ENCODE data around the gene ZNF91. TPM values are rescaled to one million over a fixed set of nuclear protein-coding genes. Genes with fewer than 3 reads are reported as not detected.
A peak's percentile ranks its signal among the peaks of the same experiment; 100 is the strongest.

ZNF91 gene
- polyA plus RNA-seq, 1 donor from 2014 or later, result 77.8 TPM

DNA sequence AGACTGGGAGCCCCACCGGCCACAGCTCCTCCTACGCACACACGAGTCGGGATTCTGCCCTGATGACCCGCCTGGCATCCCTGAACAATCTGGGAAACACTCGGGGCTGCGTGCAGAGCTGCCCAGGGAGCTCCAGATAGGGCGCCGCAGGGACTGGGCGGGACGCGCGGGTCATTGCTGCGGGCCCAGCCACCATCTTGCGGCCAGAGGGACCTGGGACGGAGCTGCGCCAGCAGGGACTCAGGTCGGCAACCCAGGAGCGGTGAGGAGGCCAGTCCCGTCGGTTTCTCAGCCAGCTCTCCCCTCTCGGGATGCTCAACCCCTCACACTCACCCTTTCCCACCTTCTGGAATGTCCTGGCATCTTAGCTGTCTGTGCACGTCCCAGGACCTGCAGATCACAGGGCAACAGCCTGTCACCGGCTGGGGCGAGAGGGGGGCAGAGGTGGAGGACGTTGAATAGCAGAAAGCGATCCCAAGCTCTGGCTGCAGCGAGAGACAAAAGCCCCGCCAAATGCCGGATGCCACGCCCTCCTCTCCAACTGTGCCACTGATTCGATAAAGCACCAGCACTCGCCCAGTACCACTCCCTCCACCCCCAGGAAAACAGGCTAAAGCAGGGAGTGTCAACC is 20.4 kb upstream of the ZNF91 start:
- TF ChIP-seq POLR2AphosphoS5 (IDR thresholded peaks at IDR 0.05) (no peak), MXI1 (conservative IDR thresholded peaks at IDR 0.05; ENCODE audit: poor library complexity, severe bottlenecking) (peak; percentile 82)
- TF ChIP-seq, protein P1, sequence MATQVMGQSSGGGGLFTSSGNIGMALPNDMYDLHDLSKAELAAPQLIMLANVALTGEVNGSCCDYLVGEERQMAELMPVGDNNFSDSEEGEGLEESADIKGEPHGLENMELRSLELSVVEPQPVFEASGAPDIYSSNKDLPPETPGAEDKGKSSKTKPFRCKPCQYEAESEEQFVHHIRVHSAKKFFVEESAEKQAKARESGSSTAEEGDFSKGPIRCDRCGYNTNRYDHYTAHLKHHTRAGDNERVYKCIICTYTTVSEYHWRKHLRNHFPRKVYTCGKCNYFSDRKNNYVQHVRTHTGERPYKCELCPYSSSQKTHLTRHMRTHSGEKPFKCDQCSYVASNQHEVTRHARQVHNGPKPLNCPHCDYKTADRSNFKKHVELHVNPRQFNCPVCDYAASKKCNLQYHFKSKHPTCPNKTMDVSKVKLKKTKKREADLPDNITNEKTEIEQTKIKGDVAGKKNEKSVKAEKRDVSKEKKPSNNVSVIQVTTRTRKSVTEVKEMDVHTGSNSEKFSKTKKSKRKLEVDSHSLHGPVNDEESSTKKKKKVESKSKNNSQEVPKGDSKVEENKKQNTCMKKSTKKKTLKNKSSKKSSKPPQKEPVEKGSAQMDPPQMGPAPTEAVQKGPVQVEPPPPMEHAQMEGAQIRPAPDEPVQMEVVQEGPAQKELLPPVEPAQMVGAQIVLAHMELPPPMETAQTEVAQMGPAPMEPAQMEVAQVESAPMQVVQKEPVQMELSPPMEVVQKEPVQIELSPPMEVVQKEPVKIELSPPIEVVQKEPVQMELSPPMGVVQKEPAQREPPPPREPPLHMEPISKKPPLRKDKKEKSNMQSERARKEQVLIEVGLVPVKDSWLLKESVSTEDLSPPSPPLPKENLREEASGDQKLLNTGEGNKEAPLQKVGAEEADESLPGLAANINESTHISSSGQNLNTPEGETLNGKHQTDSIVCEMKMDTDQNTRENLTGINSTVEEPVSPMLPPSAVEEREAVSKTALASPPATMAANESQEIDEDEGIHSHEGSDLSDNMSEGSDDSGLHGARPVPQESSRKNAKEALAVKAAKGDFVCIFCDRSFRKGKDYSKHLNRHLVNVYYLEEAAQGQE (IDR thresholded peaks at IDR 0.05; ENCODE audit: borderline replicate concordance), result peak; percentile 33
- H3F3A ChIP-seq (ENCODE audit: insufficient read depth, low read length, poor library complexity, severe bottlenecking), result no peaks in the 10 kb centered on the region
- H3K27me3 ChIP-seq (ENCODE audit: insufficient read depth, low read depth, low read length), result no peaks in the 10 kb centered on the region
- peak overlapping the region; percentile 89 for H3K4me3 ChIP-seq (ENCODE audit: low read length)
- H3K9me2 ChIP-seq (ENCODE audit: insufficient read depth, low read length), result no peaks in the 10 kb centered on the region
- peak overlapping the region; percentile 84 for H3K4me2 ChIP-seq (ENCODE audit: low read length)
- H3K9ac ChIP-seq (ENCODE audit: low read length), result peak overlapping the region; percentile 68
- no peaks in the 10 kb centered on the region for H3K9me3 ChIP-seq (ENCODE audit: low read length)
- H2AFZ ChIP-seq (ENCODE audit: low read depth, low read length), result peak overlapping the region; percentile 80
- H3K79me2 ChIP-seq (replicated peaks; ENCODE audit: insufficient read depth, low read length), result peaks cover 2% of the 10 kb centered on the region
- H3K36me3 ChIP-seq (ENCODE audit: insufficient read depth, low read length), result no peaks in the 10 kb centered on the region
- H4K20me1 ChIP-seq (ENCODE audit: insufficient read depth), result no peaks in the 10 kb centered on the region
- peak overlapping the region; percentile 8 for H3K27ac ChIP-seq (ENCODE audit: low read length)

DNA sequence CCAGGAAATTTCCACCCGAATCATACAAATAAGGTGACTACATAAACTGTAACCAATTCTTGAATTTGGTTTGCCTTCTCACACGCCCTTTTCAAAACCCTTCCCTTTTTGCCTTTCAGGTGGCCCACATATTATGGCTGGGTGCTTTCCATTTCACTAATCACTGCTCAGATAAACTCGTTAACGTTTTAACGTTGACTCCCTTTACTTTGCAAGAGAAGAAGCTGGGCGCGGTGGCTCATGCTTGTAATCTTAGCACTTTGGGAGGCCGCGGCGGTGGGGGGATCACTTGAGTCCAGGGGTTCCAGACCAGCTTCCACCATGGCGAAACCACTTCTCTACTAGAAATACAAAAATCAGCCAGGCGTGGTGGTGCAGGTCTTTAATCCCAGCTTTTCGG is 19.8 kb upstream of the ZNF91 start:
- TF ChIP-seq, protein P2, sequence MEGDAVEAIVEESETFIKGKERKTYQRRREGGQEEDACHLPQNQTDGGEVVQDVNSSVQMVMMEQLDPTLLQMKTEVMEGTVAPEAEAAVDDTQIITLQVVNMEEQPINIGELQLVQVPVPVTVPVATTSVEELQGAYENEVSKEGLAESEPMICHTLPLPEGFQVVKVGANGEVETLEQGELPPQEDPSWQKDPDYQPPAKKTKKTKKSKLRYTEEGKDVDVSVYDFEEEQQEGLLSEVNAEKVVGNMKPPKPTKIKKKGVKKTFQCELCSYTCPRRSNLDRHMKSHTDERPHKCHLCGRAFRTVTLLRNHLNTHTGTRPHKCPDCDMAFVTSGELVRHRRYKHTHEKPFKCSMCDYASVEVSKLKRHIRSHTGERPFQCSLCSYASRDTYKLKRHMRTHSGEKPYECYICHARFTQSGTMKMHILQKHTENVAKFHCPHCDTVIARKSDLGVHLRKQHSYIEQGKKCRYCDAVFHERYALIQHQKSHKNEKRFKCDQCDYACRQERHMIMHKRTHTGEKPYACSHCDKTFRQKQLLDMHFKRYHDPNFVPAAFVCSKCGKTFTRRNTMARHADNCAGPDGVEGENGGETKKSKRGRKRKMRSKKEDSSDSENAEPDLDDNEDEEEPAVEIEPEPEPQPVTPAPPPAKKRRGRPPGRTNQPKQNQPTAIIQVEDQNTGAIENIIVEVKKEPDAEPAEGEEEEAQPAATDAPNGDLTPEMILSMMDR (IDR thresholded peaks at IDR 0.05; ENCODE audit: poor library complexity, severe bottlenecking), result no peak
- TF ChIP-seq POLR2AphosphoS5 (IDR thresholded peaks at IDR 0.05), result no peak
- H3K4me2 ChIP-seq (ENCODE audit: low read length), result peak overlapping the region; percentile 84
- H2AFZ ChIP-seq (ENCODE audit: low read depth, low read length), result peak overlapping the region; percentile 80
- H4K20me1 ChIP-seq (ENCODE audit: insufficient read depth), result no peaks in the 10 kb centered on the region
- H3K27me3 ChIP-seq (ENCODE audit: insufficient read depth, low read depth, low read length), result no peaks in the 10 kb centered on the region
- H3F3A ChIP-seq (ENCODE audit: insufficient read depth, low read length, poor library complexity, severe bottlenecking), result no peaks in the 10 kb centered on the region
- H3K9me3 ChIP-seq (ENCODE audit: low read length), result no peaks in the 10 kb centered on the region
- H3K4me3 ChIP-seq (ENCODE audit: low read length), result peak overlapping the region; percentile 89
- H3K9me2 ChIP-seq (ENCODE audit: insufficient read depth, low read length), result no peaks in the 10 kb centered on the region
- peak overlapping the region; percentile 8 for H3K27ac ChIP-seq (ENCODE audit: low read length)
- H3K36me3 ChIP-seq (ENCODE audit: insufficient read depth, low read length), result no peaks in the 10 kb centered on the region
- H3K9ac ChIP-seq (ENCODE audit: low read length), result peak overlapping the region; percentile 68
- peaks cover 2% of the 10 kb centered on the region for H3K79me2 ChIP-seq (replicated peaks; ENCODE audit: insufficient read depth, low read length)

DNA sequence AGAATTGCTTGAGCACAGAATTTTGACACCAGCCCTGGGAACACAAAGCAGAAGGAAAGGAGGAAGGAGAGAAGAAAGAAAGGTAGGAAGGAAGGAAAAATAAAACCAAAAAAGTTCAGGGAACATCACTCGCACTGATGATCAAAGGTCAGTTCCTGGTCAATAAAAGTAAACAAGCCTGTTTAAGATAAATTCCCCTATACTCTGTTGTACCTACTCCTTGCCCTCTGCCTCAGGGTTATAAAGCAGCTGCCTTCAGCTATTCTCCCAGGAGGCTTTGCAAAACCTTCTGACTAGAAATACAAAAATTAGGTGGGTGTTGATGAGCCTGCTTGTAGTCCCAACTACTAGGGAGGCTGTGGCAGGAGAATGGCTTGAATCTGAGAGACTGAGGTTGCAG is 14.9 kb upstream of the ZNF91 start:
- Histone ChIP-seq H3K4me2 (ENCODE audit: low read length) (no peak overlapping the region), H3F3A (ENCODE audit: insufficient read depth, low read length, poor library complexity, severe bottlenecking) (no peaks in the 10 kb centered on the region), H3K9me3 (ENCODE audit: low read length) (no peaks in the 10 kb centered on the region), H3K4me3 (ENCODE audit: low read length) (no peak overlapping the region), H4K20me1 (ENCODE audit: insufficient read depth) (no peaks in the 10 kb centered on the region), H3K9me2 (ENCODE audit: insufficient read depth, low read length) (no peaks in the 10 kb centered on the region), H3K27ac (ENCODE audit: low read length) (no peak overlapping the region), H3K9ac (ENCODE audit: low read length) (no peak overlapping the region), H3K79me2 (replicated peaks; ENCODE audit: insufficient read depth, low read length) (peaks cover 2% of the 10 kb centered on the region), H3K27me3 (ENCODE audit: insufficient read depth, low read depth, low read length) (no peaks in the 10 kb centered on the region), H2AFZ (ENCODE audit: low read depth, low read length) (no peak overlapping the region), H3K36me3 (ENCODE audit: insufficient read depth, low read length) (no peaks in the 10 kb centered on the region)
- TF ChIP-seq EP300 (conservative IDR thresholded peaks at IDR 0.05; ENCODE audit: poor library complexity, severe bottlenecking), result no peak
- TF ChIP-seq, protein P1 (IDR thresholded peaks at IDR 0.05; ENCODE audit: borderline replicate concordance), result no peak
- no peak for TF ChIP-seq MXI1 (conservative IDR thresholded peaks at IDR 0.05; ENCODE audit: poor library complexity, severe bottlenecking)
- no peak for TF ChIP-seq EZH2 (IDR thresholded peaks at IDR 0.05; ENCODE audit: borderline replicate concordance, insufficient read depth, low read length, poor library complexity, severe bottlenecking)
- TF ChIP-seq RAD21 (conservative IDR thresholded peaks at IDR 0.05), result no peak
- TF ChIP-seq TAF1 (IDR thresholded peaks at IDR 0.05; ENCODE audit: low read depth), result no peak
- TF ChIP-seq SMC3 (conservative IDR thresholded peaks at IDR 0.05; ENCODE audit: poor library complexity), result no peak
- TF ChIP-seq, protein P2 (IDR thresholded peaks at IDR 0.05; ENCODE audit: poor library complexity, severe bottlenecking), result no peak
